Neural cell (in vitro differentiated cells): Measurements from ENCODE around the gene PIEZO1.

ENCODE experiments used
- EZH2 ChIP-seq: fragments of 200-600, 300-800 bp; shearing (Covaris generic), sonication (generic); IDR thresholded peaks from 2 replicates; pipeline ENCODE4 v1.6.1; 2014; ENCODE audit warnings: antibody characterized with exemption, low read length, borderline replicate concordance, mild to moderate bottlenecking; ENCODE audit not compliant: insufficient read depth, poor library complexity, severe bottlenecking
- POLR2AphosphoS5 ChIP-seq: IDR thresholded peaks from 2 replicates; pipeline ENCODE4 v1.6.1; 2012
- RAD21 ChIP-seq: fragments of 450-650 bp; conservative IDR thresholded peaks from 2 replicates; pipeline ENCODE4 v1.6.1; 2014; ENCODE audit warnings: antibody characterized with exemption, mild to moderate bottlenecking, moderate library complexity
- SMC3 ChIP-seq: fragments of 450-650 bp; conservative IDR thresholded peaks from 2 replicates; pipeline ENCODE4 v1.6.1; 2014; ENCODE audit warnings: antibody characterized with exemption, mild to moderate bottlenecking, moderate library complexity; ENCODE audit not compliant: poor library complexity
- TAF1 ChIP-seq: IDR thresholded peaks from 2 replicates; pipeline ENCODE4 v1.6.1; 2012; ENCODE audit warnings: low read depth
- TF ChIP-seq, protein P1 (sequence below): fragments of 450-650 bp; IDR thresholded peaks from 2 replicates; pipeline ENCODE4 v1.5.1; 2014; ENCODE audit warnings: antibody characterized with exemption, mild to moderate bottlenecking, moderate library complexity; ENCODE audit not compliant: poor library complexity, severe bottlenecking

GRCh38 chr16:88804552-88805339 is 19.7 kb upstream of the PIEZO1 start:
- TF ChIP-seq POLR2AphosphoS5, result no peak
- TF ChIP-seq, protein P1, sequence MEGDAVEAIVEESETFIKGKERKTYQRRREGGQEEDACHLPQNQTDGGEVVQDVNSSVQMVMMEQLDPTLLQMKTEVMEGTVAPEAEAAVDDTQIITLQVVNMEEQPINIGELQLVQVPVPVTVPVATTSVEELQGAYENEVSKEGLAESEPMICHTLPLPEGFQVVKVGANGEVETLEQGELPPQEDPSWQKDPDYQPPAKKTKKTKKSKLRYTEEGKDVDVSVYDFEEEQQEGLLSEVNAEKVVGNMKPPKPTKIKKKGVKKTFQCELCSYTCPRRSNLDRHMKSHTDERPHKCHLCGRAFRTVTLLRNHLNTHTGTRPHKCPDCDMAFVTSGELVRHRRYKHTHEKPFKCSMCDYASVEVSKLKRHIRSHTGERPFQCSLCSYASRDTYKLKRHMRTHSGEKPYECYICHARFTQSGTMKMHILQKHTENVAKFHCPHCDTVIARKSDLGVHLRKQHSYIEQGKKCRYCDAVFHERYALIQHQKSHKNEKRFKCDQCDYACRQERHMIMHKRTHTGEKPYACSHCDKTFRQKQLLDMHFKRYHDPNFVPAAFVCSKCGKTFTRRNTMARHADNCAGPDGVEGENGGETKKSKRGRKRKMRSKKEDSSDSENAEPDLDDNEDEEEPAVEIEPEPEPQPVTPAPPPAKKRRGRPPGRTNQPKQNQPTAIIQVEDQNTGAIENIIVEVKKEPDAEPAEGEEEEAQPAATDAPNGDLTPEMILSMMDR, result no peak
- TF ChIP-seq TAF1, result no peak
- TF ChIP-seq RAD21, result no peak
- TF ChIP-seq SMC3, result no peak
- TF ChIP-seq EZH2, result no peak
